ENCODE results near the gene NPIPA8. TPM values are rescaled to one million over a fixed set of nuclear protein-coding genes. Genes with fewer than 3 reads are reported as not detected.
"Not testable (repeated sequence)": the region's sequence is repeated elsewhere in the genome, so short reads cannot be mapped to it uniquely, and the experiment has no call there.

NPIPA8 gene
- total RNA-seq (2021; fragmentation: NEBNext Ultra II Directional; extraction: Animal tissue kit (Norgen Biotek cat#: 25700)): 10 to 100 TPM in 5 of 6 experiments, 1 to 10 TPM in 1; 5.4 to 23.5 (median 16.3) TPM
- long read RNA-seq: 0 reads

DNA sequence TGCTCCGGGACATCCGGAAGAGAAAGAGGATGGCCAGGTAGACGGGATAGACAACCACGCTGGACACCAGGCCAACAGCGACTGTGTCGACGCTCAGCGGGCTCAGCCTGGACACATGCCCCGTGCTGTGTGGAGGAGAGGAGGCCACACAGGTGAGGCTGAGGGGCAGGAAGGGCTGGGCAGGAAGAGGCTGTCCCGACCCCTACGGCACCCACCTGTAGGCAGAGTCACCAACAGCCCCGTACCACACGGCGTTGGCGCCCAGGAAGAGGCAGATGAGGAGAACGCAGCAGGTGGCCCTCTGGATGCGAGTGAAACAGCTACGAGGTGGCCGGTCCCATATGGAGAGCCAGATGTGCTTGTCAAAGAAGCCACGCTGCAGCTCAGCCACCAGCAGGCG is at the start of gene NPIPA8:
Gene NPIPA8 (minus strand): TSS at position 101 of the 400 bp plus-strand sequence. CDS start 4,074 bp downstream, outside the sequence.
- H3K27me3 Mint-ChIP-seq (ENCODE audit: insufficient read depth); H3K4me1 Mint-ChIP-seq (ENCODE audit: low read depth); H3K9me3 Mint-ChIP-seq; H3K36me3 Mint-ChIP-seq (ENCODE audit: low read depth); H3K27ac Mint-ChIP-seq; DNase-seq; H3K4me3 Mint-ChIP-seq: not testable (repeated sequence)

DNA sequence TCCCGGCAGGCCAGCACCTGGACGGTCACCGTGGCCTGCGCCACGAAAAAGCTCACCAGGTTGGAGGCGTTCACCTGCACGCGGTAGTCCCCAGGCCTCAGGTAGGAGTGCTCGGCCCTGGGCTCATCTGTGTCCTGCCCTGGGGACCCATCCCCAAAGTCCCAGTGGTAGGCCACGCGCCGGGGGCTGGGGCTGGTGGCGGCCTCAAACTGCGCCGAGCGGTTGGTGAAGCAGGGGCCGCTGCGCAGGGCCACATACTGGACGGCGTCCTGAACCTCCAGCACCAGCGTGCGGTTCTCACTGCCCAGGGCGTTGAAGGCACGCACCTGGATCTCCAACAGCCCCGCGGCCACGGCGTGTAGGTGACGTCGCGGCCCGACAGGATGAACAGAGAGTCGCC is 48.7 kb upstream of the NPIPA8 start:
- not testable (repeated sequence) for H3K27ac Mint-ChIP-seq; DNase-seq; H3K27me3 Mint-ChIP-seq (ENCODE audit: insufficient read depth); H3K4me1 Mint-ChIP-seq (ENCODE audit: low read depth); H3K9me3 Mint-ChIP-seq; H3K36me3 Mint-ChIP-seq (ENCODE audit: low read depth); H3K4me3 Mint-ChIP-seq

DNA sequence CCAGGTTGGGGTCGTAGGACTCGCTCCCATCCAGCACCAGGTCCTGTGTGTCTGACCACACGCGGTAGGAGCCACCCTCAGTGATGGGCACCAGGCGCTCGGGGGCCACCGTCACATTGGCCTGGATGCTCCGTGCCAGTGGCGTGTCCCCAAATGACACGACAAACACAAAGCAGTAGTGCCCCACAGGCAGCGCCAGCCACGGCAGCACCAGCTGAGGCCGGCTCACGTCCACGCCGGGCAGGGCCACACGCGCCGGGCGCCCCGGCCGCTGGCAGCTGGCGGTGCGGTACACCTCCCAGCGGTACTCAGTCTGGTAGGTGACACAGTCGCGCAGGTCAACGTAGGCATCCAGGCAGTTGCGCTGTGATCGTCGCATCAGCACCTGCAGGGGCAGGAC is 48.3 kb upstream of the NPIPA8 start:
- not testable (repeated sequence) for H3K4me3 Mint-ChIP-seq; H3K9me3 Mint-ChIP-seq; H3K4me1 Mint-ChIP-seq (ENCODE audit: low read depth); H3K27ac Mint-ChIP-seq; H3K36me3 Mint-ChIP-seq (ENCODE audit: low read depth); DNase-seq; H3K27me3 Mint-ChIP-seq (ENCODE audit: insufficient read depth)

DNA sequence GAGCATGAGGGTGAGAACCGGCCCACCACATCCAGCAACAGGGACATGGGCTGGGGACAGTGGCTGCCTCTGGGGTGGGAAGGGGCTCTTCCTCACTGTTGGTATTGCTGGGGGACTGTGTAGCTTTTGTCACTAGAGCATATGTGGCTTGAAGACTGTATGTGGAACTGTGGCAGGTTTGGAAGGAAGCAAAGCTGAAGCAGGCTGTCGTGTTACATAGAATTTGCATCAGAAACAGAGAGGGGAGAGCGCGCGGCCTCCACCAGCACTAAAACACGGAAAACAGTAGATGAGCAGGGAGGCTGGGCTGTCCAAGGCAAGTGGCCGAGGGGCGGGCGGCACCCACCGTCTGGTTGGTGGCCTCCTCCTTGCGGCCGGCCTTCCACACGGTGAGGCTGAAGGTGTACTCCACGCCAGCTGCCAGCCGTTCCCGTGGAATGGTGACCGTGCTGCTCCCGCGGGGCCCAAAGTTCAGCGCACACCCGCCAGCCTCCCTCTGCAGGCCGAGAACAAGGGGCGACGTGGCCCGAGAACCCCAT is 47.6 kb upstream of the NPIPA8 start:
- not testable (repeated sequence) for H3K27ac Mint-ChIP-seq; H3K4me3 Mint-ChIP-seq; H3K4me1 Mint-ChIP-seq (ENCODE audit: low read depth); DNase-seq; H3K36me3 Mint-ChIP-seq (ENCODE audit: low read depth); H3K27me3 Mint-ChIP-seq (ENCODE audit: insufficient read depth); H3K9me3 Mint-ChIP-seq

DNA sequence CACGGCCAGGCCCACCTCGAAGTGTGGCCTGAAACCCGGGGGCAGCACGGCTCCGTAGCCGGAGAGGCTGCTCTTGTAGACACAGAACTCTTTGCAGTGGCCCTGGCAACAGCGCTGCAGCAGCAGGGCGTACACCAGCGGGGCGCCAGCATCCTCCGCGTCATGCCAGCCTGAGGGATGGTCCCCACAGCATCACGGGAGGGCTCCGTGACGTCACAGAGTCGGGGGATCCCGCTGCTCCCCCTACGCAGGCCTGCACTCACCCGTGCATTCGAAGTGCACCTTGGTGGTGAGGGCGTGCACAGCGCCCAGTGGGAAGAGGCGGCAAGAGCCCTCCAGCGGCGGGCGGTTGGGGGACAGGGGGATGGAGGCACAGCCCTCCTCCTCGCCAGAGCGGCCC is 46.2 kb upstream of the NPIPA8 start:
- H3K4me1 Mint-ChIP-seq (ENCODE audit: low read depth); H3K9me3 Mint-ChIP-seq; H3K36me3 Mint-ChIP-seq (ENCODE audit: low read depth); H3K27me3 Mint-ChIP-seq (ENCODE audit: insufficient read depth); H3K4me3 Mint-ChIP-seq; DNase-seq; H3K27ac Mint-ChIP-seq: not testable (repeated sequence)

DNA sequence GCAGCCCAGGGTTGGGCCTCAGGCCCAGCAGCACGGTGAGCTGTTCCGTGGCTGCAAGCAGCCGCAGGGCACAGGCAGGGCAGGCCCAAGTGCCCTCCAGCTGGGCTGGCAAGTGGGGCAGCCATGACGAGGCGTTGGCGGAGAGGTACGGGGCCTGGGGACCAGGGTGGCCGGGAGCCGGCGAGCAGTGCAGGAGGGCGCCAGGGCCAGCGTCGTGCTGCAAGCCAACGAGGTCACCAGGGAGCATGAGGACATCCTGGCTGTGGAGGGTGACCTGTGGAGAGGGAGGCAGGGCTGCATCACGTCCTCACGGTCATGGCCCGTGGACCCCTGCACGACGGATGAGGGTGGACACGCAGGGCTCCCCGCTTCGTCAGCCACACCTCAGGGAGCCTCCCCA is 11.2 kb upstream of the NPIPA8 start:
- not testable (repeated sequence) for H3K27ac Mint-ChIP-seq; H3K4me1 Mint-ChIP-seq (ENCODE audit: low read depth); H3K36me3 Mint-ChIP-seq (ENCODE audit: low read depth); H3K4me3 Mint-ChIP-seq; H3K27me3 Mint-ChIP-seq (ENCODE audit: insufficient read depth); DNase-seq; H3K9me3 Mint-ChIP-seq

DNA sequence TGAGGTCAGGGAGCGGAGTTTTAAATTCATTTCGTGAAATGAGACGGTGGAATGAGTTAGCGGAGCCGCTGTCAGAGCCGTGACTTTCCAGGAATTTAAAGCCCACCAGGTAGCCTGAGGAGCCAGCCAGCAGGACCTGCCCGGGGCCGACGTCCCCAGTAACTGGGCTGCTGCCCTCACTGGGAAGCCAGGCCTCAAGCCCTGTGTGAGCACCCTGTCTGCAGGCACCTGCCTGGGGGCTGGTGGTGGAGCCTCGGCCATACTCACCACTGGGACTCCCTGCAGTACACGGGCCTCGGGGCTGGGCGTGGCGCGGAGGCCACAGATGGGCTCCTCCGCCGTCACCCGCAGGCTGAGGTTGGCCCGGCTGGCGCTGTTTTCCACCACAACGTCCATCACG is 10.5 kb upstream of the NPIPA8 start:
- not testable (repeated sequence) for H3K9me3 Mint-ChIP-seq; H3K27me3 Mint-ChIP-seq (ENCODE audit: insufficient read depth); H3K4me3 Mint-ChIP-seq; DNase-seq; H3K4me1 Mint-ChIP-seq (ENCODE audit: low read depth); H3K27ac Mint-ChIP-seq; H3K36me3 Mint-ChIP-seq (ENCODE audit: low read depth)

DNA sequence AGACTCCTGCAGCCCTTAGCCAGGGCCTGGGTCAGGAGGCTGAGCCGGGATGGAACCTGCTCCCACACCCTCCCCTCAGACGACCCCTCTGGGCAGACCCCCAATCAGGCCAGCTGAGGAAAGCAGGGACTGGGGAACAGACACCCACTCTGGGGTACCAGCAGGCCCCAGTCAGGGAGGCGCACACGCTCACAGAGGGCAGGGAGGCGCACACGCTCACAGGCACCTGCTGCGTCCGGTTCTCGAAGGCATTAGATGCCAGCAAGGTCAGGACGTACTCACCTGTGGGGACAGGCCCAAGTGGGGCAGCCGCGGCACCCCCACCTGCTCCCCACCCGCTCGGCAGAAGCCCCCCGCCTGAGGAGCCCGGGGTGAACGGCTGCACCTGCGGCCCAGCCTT is 8.1 kb upstream of the NPIPA8 start:
- not testable (repeated sequence) for H3K27ac Mint-ChIP-seq; H3K27me3 Mint-ChIP-seq (ENCODE audit: insufficient read depth); H3K36me3 Mint-ChIP-seq (ENCODE audit: low read depth); H3K4me3 Mint-ChIP-seq; H3K4me1 Mint-ChIP-seq (ENCODE audit: low read depth); H3K9me3 Mint-ChIP-seq; DNase-seq

DNA sequence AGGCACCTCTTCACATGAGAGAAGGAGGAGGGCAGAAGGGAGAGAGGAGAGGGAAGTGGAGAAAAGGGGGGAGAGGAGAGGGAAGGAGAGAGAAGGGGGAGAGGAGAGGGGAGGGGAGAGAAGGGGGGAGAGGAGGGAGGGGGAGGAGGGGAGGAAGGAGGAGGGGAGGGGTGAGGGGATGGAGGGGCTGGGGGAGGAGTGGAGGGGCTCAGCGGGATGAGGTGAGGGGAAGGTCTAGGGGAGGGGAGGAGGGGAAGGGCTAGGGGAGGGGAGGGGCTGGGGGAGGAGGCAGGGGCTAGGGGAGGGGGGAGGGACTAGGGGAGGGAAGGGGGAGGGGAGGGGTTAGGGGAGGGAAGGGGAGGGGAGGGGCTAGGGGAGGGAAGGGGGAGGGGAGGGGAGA is 5.5 kb upstream of the NPIPA8 start:
- not testable (repeated sequence) for H3K27ac Mint-ChIP-seq; H3K36me3 Mint-ChIP-seq (ENCODE audit: low read depth); DNase-seq; H3K9me3 Mint-ChIP-seq; H3K4me3 Mint-ChIP-seq; H3K4me1 Mint-ChIP-seq (ENCODE audit: low read depth); H3K27me3 Mint-ChIP-seq (ENCODE audit: insufficient read depth)

DNA sequence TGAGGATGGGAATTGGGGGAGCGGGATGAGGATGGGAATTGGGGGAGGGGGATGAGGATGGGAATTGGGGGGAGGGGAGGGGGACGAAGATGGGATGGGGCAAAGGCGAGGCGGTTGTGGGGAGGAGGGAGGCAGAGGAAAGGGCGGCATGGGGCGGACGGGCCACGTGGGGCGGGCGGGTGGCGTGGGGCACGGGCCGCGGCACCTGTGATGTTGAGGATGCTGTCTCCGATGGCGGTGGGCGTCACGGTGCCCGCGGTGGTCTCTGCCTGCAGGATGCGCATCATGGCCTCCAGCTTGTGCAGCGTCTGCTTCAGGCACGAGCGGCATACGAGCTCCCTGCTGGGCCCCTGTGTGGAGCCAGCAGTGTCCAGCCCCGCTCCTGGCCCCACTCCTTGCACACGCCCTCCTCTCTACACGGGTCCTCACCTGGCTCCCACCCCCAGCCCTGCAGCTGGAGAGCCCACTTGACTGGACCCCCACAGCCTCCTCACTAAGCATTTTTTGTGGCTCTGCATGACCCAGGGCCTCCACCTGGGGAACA is 5.0 kb upstream of the NPIPA8 start:
- not testable (repeated sequence) for H3K4me1 Mint-ChIP-seq (ENCODE audit: low read depth); DNase-seq; H3K9me3 Mint-ChIP-seq; H3K4me3 Mint-ChIP-seq; H3K36me3 Mint-ChIP-seq (ENCODE audit: low read depth); H3K27me3 Mint-ChIP-seq (ENCODE audit: insufficient read depth); H3K27ac Mint-ChIP-seq

DNA sequence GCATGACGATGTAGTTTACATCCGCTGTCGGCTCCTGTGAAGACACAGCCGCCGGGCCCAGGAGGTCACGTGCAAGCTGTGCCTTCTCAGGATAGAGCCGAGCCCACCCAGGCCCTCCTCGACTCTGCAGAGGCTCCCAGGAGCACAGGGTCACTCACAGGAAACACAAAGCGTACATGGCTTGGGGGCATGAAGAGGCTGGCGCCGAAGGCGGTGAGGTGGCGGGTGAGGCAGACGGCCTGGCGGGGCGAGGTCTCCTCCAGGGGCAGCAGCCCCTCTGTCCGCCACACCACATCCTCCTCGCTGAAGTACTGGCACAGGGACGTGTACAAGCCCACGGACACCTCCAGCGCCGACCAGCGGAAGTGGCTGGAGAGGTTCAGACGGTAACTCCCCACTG is 2.7 kb upstream of the NPIPA8 start:
- H3K36me3 Mint-ChIP-seq (ENCODE audit: low read depth); H3K9me3 Mint-ChIP-seq; DNase-seq; H3K27ac Mint-ChIP-seq; H3K4me3 Mint-ChIP-seq; H3K4me1 Mint-ChIP-seq (ENCODE audit: low read depth); H3K27me3 Mint-ChIP-seq (ENCODE audit: insufficient read depth): not testable (repeated sequence)

DNA sequence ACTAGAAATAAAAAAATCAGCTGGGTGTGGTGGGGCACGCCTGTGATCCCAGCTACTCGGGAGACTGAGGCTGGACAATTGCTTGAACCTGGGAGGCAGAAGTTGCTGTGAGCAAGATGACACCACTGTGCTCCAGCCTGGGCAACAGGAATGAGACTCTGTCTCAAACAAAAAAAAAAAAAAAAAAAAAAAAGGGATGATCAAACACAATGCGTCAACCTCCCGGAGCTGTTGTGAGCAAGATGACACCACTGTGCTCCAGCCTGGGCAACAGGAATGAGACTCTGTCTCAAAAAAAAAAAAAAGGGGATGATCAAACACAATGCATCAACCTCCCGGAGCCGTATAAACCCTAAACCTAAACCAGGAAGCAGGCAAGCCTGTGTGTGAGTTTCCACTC is 24.7 kb downstream of the NPIPA8 start:
- H3K27ac Mint-ChIP-seq; H3K36me3 Mint-ChIP-seq (ENCODE audit: low read depth); DNase-seq: not testable (repeated sequence)

DNA sequence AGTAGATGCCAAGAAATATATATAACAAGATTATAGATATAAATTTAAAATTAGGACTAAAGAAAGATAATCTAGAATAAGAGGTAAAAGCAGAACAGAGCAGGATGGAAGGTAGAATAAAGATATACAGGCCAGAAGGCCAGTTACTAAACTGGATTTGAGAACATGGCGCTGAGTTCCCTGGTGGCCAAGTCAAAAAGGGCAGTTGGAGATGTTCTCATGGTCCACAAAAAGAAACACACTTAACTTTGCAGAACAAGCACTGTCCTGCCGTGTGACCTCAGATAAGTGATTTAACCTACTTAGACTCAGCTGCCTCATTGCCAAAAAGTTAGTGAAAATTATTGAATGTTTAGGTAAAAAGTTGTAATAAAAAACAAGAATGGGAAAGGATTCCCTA is 27.4 kb downstream of the NPIPA8 start:
- not testable (repeated sequence) for H3K4me3 Mint-ChIP-seq; H3K27me3 Mint-ChIP-seq (ENCODE audit: insufficient read depth); DNase-seq; H3K27ac Mint-ChIP-seq; H3K4me1 Mint-ChIP-seq (ENCODE audit: low read depth); H3K9me3 Mint-ChIP-seq; H3K36me3 Mint-ChIP-seq (ENCODE audit: low read depth)

More for the DNA sequence above, 24.7 kb downstream of the NPIPA8 start:
- not testable (repeated sequence) for H3K27me3 Mint-ChIP-seq (ENCODE audit: insufficient read depth); H3K9me3 Mint-ChIP-seq; H3K4me1 Mint-ChIP-seq (ENCODE audit: low read depth); H3K4me3 Mint-ChIP-seq

DNA sequence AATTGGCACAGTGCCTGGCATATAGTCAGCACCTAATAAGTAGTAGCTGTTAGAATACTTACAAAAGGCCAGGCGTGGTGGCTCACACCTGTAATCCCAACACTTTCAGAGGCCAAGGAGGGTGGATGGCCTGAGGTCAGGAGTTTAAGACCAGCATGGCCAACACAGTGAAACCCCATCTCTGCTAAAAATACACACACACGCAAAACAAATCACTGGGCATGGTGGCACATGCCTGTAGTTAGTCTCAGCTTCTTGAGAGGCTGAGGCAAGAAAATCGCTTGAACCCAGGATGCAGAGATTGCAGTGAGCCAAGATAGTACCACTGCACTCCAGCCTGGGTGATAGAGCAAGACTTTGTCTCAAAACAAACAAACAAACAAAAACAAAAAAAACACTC is 29.3 kb downstream of the NPIPA8 start:
- H3K36me3 Mint-ChIP-seq (ENCODE audit: low read depth): not testable (repeated sequence)

DNA sequence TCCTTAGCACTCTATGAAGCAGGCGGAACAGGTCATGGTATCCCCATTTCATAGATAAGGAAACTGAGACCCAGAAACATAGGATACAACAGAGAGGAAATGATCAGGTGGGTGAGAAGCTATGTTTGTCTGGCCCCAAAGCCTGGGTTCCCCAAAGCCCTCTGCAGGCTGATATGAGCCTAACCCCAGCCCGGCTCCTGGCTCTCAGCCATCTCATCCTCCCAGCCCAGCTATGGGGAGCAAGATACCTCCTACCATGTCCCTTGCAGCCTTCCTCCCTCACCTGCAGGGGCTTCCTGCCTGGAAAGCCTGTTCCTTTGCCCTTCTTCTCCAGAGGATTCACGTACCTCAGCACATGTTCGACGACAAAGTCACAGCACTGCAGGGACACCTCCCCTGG is 30.5 kb downstream of the NPIPA8 start:
- H3K27me3 Mint-ChIP-seq (ENCODE audit: insufficient read depth); H3K4me3 Mint-ChIP-seq; H3K9me3 Mint-ChIP-seq; H3K27ac Mint-ChIP-seq; H3K36me3 Mint-ChIP-seq (ENCODE audit: low read depth); H3K4me1 Mint-ChIP-seq (ENCODE audit: low read depth); DNase-seq: not testable (repeated sequence)

More for the DNA sequence above, 29.3 kb downstream of the NPIPA8 start:
- H3K4me1 Mint-ChIP-seq (ENCODE audit: low read depth); H3K27me3 Mint-ChIP-seq (ENCODE audit: insufficient read depth); H3K9me3 Mint-ChIP-seq; H3K27ac Mint-ChIP-seq; H3K4me3 Mint-ChIP-seq; DNase-seq: not testable (repeated sequence)
